ENCODE measurements around the gene MTFP1.

GRCh38 chr22:30402028-30402765, 23.4 kb upstream of the MTFP1 start:
- TF ChIP-seq ELF4 (IDR thresholded peaks at IDR 0.05) (no peak), TARDBP (IDR thresholded peaks at IDR 0.05) (no peak), FOXM1 (IDR thresholded peaks at IDR 0.05; ENCODE audit: borderline replicate concordance) (no peak), ARNT (IDR thresholded peaks at IDR 0.05) (no peak), FOXA1 (IDR thresholded peaks at IDR 0.05) (no peak), ZNF384 (IDR thresholded peaks at IDR 0.05) (no peak), SP1 (IDR thresholded peaks at IDR 0.05) (no peak), PKNOX1 (IDR thresholded peaks at IDR 0.05) (no peak), FOXK2 (IDR thresholded peaks at IDR 0.05) (no peak), BHLHE40 (IDR thresholded peaks at IDR 0.05; ENCODE audit: borderline replicate concordance) (no peak), CTBP1 (IDR thresholded peaks at IDR 0.05; ENCODE audit: borderline replicate concordance) (no peak), L3MBTL2 (conservative IDR thresholded peaks at IDR 0.05) (no peak)

Measured in HEK293T (cell line).